ENCODE data around the gene PUM2.

DNA sequence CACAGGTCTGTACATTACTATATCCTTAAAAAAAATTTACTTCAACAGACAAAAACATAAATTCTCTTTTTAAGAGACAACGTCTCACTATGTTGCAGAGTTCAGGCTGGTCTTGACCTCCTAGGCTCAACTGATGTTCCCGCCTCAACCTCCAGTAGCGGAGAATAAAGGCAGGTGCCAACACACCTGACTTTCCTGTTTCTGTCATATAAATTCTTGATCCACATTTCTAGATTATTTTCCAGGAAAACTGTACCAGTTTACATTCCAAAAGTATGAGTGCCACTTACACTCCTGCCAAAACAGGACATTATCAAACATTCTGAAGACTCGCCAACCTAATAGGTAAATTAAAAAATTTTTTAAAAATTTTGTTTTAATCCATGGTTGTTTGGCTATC, 48.6 kb downstream of the PUM2 start:
- TF ChIP-seq POLR2A (IDR thresholded peaks at IDR 0.05; ENCODE audit: low read depth, low read length) (no peak), TAF1 (IDR thresholded peaks at IDR 0.05; ENCODE audit: low read depth, low read length) (no peak)
